ENCODE measurements around the gene MTNR1A.

The MTNR1A gene

DNA sequence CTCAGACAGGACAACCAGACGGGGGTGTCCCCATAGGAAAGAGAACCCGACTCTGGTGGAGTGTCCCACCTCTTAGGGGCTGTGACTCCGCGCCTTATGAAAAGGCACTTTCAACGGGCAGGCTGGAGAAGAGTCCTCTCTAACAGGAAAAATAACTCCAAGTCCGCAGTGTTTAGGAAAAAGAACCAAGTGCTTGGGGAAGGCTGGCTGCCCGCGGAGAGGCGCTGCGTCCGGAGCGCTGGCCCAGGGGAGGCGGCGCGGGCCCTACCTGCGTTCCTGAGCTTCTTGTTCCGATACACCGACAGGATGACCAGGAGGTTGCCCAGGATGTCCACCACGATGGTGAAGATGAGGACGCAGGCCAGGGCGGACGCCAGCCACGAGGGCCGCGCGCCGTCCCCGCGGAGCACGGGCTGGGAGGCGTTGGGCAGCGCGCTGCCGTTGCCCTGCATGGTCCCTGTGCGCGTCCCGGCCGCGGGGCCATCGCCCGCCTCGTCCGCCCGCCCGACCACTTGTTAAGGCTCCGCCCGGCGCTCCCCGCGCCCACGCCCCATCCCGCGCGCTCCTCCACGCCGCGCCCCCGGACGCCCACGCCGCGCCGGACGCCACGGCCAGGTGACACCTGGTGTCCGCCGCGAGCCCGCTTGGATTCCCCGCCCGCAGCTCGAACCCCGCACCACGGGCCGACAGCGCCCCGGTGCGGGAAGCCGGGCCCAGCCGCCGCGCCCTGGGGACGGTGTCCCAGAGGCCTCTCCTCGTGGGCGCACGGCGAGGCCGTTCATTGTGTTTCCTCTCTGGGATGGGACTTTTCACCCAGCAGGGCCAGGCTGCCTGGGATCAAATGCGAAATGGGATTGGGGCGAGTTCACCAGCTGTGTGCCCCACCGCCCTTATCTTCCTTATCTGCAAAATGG, at the start of gene MTNR1A:
MTNR1A (minus strand) TSS at position 654 of the 914 bp plus-strand sequence; CDS start at position 452, 202 bp downstream.
- Mint-ChIP-seq H3K4me1 (no peaks in the 10 kb centered on the region), H3K36me3 (ENCODE audit: insufficient read depth) (no peaks in the 10 kb centered on the region), H3K9me3 (no peaks in the 10 kb centered on the region), H3K27ac (ENCODE audit: low read depth) (no peak within 1 kb of the TSS), H3K27me3 (peaks cover 10% of the 10 kb centered on the region), H3K4me3 (no peak within 1 kb of the TSS)
- ATAC-seq (replicated peaks; ENCODE audit: extremely low read depth, poor library complexity, severe bottlenecking) (no peak), DNase-seq (ENCODE audit: low spot score in 2 of 2) (no peak)

DNA sequence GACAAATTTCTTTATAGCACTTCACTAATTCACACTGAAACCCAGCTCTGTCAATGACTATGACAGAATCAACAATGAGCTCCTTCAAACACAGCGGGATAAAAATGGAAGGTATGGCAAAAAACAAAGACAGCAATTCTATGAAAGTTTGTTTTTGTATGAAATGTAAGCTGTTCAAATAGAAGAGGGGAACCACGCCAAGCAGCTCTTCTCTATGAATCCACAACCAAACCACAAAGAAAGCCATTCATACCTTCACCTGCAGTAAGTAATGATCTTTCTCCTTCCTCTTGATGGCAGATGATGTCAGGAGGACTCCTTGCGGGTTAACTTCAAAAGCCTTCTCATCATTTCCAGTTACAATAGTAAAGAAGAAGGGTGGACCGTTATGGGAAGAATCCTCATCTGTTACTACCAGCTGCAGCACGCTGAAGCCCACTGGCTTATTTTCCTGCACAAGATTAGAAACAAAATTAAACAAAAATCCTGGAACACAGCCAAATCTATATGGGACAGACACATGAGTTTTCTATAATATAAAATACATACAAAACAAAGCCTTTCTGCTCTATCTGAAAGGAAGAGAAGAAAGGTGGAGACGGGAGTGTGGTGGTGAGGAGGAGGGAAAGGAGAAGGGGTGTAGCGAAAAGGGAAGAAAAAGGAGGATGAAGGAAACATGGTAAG, 48.9 kb upstream of the MTNR1A start:
- H3K27me3 Mint-ChIP-seq, result no peaks in the 10 kb centered on the region
- peaks cover 2% of the 10 kb centered on the region for H3K36me3 Mint-ChIP-seq (ENCODE audit: insufficient read depth)
- no peak overlapping the region for H3K27ac Mint-ChIP-seq (ENCODE audit: low read depth)
- H3K4me3 Mint-ChIP-seq, result no peak overlapping the region
- H3K9me3 Mint-ChIP-seq, result peaks cover 11% of the 10 kb centered on the region
- ATAC-seq (replicated peaks; ENCODE audit: extremely low read depth, poor library complexity, severe bottlenecking) (no peak), DNase-seq (ENCODE audit: low spot score in 2 of 2) (no peak)
- no peaks in the 10 kb centered on the region for H3K4me1 Mint-ChIP-seq

DNA sequence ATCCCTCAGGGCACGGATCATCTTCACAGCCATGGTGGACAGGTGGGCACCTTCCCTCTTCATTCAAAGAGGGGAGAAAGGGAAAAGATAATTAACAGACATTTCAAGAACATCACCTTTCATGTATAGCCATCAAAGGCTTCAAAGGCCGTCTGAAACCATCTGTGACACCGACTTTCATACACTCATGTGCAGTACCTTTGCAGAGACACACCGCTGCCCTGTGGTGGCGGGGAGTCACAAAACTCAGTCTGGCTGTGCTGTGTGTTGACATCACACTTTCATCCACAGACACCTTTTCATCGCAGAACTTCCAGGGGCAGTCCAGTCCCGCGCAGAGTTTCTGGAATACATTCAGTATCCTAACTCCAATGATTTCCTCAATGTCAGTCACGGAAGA, 47.6 kb upstream of the MTNR1A start:
- Mint-ChIP-seq H3K4me1 (no peaks in the 10 kb centered on the region), H3K27ac (ENCODE audit: low read depth) (no peak overlapping the region), H3K27me3 (no peaks in the 10 kb centered on the region), H3K4me3 (no peak overlapping the region), H3K36me3 (ENCODE audit: insufficient read depth) (peaks cover 2% of the 10 kb centered on the region), H3K9me3 (peaks cover 6% of the 10 kb centered on the region)
- DNase-seq (ENCODE audit: low spot score in 2 of 2) (no peak), ATAC-seq (replicated peaks; ENCODE audit: extremely low read depth, poor library complexity, severe bottlenecking) (no peak)

DNA sequence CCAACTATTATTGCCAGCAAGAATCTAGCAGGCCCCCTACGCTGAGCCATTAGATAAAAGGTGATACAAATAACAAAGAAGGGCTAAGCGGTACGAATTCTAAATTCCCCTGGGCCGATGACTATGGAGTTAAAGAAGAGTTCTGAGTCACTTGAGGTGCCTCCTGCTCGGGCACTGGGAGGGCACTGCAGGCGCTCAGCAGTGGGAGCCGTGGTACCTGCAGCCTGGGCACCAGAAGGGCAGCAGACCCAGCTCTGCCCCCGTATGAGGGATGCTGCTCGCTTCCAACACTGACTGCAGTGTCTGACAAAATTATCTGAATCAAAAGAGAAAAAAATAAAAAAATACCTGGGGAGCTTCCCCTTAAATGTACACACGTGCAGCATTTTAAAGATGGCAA, 44.1 kb upstream of the MTNR1A start:
- Mint-ChIP-seq H3K9me3 (peaks cover 2% of the 10 kb centered on the region), H3K4me3 (no peak overlapping the region), H3K27me3 (no peaks in the 10 kb centered on the region), H3K36me3 (ENCODE audit: insufficient read depth) (no peaks in the 10 kb centered on the region), H3K4me1 (no peaks in the 10 kb centered on the region), H3K27ac (ENCODE audit: low read depth) (no peak overlapping the region)
- ATAC-seq (replicated peaks; ENCODE audit: extremely low read depth, poor library complexity, severe bottlenecking) (no peak), DNase-seq (ENCODE audit: low spot score in 2 of 2) (no peak)

DNA sequence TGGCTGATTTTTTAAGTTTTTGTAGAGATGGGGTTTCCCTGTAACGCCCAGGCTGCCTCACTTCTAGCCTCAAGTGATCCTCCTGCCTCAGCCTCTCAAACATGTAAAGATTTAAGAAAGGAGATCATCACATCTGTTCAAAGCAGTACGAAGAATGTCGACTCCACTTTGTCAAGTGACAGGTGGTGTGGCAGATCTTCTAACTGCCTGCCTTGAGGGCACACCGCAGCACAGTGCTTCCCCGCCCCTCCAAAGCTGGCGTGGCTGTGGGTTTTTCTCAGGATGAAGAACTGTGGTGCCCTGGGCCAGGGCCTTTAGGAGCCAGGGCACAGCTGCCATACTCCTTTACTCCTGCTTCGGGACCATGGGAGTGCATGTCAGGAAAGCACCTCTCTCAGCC, 43.3 kb upstream of the MTNR1A start:
- Mint-ChIP-seq H3K36me3 (ENCODE audit: insufficient read depth) (no peaks in the 10 kb centered on the region), H3K4me1 (no peaks in the 10 kb centered on the region), H3K4me3 (no peak overlapping the region), H3K27ac (ENCODE audit: low read depth) (no peak overlapping the region), H3K9me3 (no peaks in the 10 kb centered on the region), H3K27me3 (no peaks in the 10 kb centered on the region)
- DNase-seq (ENCODE audit: low spot score in 2 of 2) (no peak), ATAC-seq (replicated peaks; ENCODE audit: extremely low read depth, poor library complexity, severe bottlenecking) (no peak)

DNA sequence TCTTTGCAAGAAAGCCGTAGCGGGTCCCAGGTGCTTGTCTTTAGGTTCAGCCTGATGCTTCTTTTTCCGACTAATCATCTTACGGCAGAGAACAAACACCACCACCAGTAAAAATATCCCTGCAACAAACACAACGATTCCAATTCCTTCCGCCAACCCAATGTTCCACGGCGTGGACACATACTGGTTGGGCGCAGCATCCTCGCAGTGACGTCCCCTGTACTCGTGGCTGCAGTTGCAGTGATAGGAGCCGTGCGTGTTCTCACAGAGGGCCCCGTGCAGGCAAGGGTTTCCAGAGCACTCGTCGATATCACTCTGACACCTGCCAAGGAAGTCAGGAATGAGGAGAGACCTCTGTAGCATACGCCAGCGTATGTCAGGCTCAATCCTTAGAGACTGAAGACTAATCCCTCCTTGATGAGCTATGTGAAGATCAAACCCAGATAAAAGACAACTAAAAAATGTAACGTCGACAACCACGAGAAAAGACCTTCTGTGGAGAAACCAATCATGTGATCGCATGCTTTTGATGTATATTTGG, 41.6 kb upstream of the MTNR1A start:
- H3K27ac Mint-ChIP-seq (ENCODE audit: low read depth), result no peak overlapping the region
- H3K4me3 Mint-ChIP-seq, result no peak overlapping the region
- H3K9me3 Mint-ChIP-seq, result no peaks in the 10 kb centered on the region
- no peaks in the 10 kb centered on the region for H3K36me3 Mint-ChIP-seq (ENCODE audit: insufficient read depth)
- ATAC-seq (replicated peaks; ENCODE audit: extremely low read depth, poor library complexity, severe bottlenecking) (no peak), DNase-seq (ENCODE audit: low spot score in 2 of 2) (no peak)
- no peaks in the 10 kb centered on the region for H3K4me1 Mint-ChIP-seq
- no peaks in the 10 kb centered on the region for H3K27me3 Mint-ChIP-seq

DNA sequence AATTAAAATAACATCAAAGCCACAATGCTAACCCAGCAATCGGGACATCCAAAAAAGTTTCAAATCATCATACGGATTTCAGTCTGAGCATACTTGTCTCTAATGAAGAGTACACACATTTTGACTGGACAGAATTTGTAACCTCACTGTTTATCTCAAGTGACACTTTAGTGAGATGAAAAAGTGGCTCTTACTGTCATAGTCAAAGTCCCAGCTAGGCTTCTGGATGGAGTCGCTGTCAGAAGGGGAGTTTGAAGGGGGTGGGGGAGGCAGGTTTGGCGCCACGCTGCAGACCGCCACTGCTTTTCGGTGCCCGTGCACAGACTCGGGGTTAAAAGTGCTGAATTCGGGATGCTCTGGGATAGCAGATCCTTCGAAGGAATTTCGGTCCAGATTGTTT, 41.0 kb upstream of the MTNR1A start:
- no peak overlapping the region for H3K27ac Mint-ChIP-seq (ENCODE audit: low read depth)
- no peaks in the 10 kb centered on the region for H3K36me3 Mint-ChIP-seq (ENCODE audit: insufficient read depth)
- H3K9me3 Mint-ChIP-seq, result no peaks in the 10 kb centered on the region
- no peak for DNase-seq (ENCODE audit: low spot score in 2 of 2)
- H3K4me3 Mint-ChIP-seq, result no peak overlapping the region
- no peak for ATAC-seq (replicated peaks; ENCODE audit: extremely low read depth, poor library complexity, severe bottlenecking)
- H3K27me3 Mint-ChIP-seq, result no peaks in the 10 kb centered on the region
- no peaks in the 10 kb centered on the region for H3K4me1 Mint-ChIP-seq

DNA sequence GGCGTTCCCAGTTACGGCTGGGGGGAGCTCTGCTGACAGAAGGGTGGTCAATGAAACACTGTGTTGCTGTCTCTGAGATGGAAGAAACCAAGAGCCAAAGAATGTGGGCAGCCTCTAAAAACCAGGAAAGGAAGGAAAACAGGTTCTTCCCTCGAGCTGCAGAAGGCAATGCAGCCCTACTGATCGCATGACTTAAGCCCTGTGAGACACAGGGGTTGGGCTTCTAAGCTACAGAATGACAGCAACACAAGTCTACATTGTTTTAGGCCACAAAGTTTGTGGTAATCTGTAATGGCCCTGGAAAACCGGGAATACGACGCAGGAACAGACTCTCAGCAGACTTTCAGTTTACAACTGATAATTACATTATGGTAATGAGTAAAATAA, 38.2 kb upstream of the MTNR1A start:
- H3K9me3 Mint-ChIP-seq, result no peaks in the 10 kb centered on the region
- no peaks in the 10 kb centered on the region for H3K27me3 Mint-ChIP-seq
- ATAC-seq (replicated peaks; ENCODE audit: extremely low read depth, poor library complexity, severe bottlenecking) (no peak), DNase-seq (ENCODE audit: low spot score in 2 of 2) (no peak)
- no peak overlapping the region for H3K4me3 Mint-ChIP-seq
- no peaks in the 10 kb centered on the region for H3K4me1 Mint-ChIP-seq
- no peaks in the 10 kb centered on the region for H3K36me3 Mint-ChIP-seq (ENCODE audit: insufficient read depth)
- H3K27ac Mint-ChIP-seq (ENCODE audit: low read depth), result no peak overlapping the region

DNA sequence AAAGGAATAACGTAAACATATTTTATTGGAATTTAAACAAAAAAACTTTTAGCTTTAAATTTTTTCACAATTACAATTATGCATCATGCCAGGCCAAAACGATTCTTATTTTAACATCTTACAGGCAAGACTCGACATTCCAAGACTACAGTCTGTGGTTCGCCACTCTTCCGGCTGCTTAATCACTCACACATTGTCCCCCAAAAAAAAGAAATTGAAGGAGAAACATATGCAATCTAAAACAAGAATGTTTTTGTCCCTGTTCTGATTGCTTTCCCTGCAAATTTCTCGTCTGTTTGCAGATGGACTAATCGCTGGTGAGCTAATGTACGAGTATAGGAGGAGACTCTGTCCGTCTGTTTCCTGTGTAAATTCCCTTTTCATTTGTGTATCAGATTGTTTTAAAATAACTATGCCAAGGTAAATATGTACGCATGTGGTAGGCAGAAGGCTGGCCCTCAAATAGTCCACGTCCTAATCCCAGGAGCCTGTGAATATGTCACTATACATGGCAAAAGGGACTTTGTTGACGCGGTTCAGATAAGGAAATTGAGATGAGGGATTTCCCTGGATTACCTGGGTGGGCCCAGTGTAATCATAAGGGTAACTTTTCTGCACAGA, 37.7 kb upstream of the MTNR1A start:
- no peak for ATAC-seq (replicated peaks; ENCODE audit: extremely low read depth, poor library complexity, severe bottlenecking)

DNA sequence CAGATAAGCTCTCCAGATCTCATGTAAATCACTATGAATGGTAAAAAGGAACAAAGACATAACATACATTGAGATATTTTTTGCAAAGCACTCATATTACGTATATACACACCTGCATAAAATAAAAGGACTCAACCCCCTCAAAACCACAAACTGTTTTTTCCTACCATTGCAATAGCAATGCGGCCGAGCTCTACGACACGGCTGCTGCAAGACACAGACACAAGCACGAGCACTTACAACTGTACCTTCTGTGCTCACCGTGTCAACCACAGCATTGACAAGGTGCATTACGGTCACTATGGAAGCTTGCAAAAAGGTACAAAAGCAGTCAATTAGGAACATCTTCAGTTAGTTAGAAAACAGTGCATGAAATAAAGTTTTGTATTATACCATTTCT, 37.1 kb upstream of the MTNR1A start:
- no peaks in the 10 kb centered on the region for H3K36me3 Mint-ChIP-seq (ENCODE audit: insufficient read depth)
- H3K4me1 Mint-ChIP-seq, result no peaks in the 10 kb centered on the region
- ATAC-seq (replicated peaks; ENCODE audit: extremely low read depth, poor library complexity, severe bottlenecking), result no peak
- no peak overlapping the region for H3K27ac Mint-ChIP-seq (ENCODE audit: low read depth)
- no peaks in the 10 kb centered on the region for H3K9me3 Mint-ChIP-seq
- no peaks in the 10 kb centered on the region for H3K27me3 Mint-ChIP-seq
- no peak for DNase-seq (ENCODE audit: low spot score in 2 of 2)
- no peak overlapping the region for H3K4me3 Mint-ChIP-seq

More for the DNA sequence above, 37.7 kb upstream of the MTNR1A start:
- no peak overlapping the region for H3K4me3 Mint-ChIP-seq
- H3K36me3 Mint-ChIP-seq (ENCODE audit: insufficient read depth), result no peaks in the 10 kb centered on the region
- no peaks in the 10 kb centered on the region for H3K9me3 Mint-ChIP-seq
- no peaks in the 10 kb centered on the region for H3K27me3 Mint-ChIP-seq
- H3K4me1 Mint-ChIP-seq, result no peaks in the 10 kb centered on the region
- no peak for DNase-seq (ENCODE audit: low spot score in 2 of 2)
- H3K27ac Mint-ChIP-seq (ENCODE audit: low read depth), result no peak overlapping the region

DNA sequence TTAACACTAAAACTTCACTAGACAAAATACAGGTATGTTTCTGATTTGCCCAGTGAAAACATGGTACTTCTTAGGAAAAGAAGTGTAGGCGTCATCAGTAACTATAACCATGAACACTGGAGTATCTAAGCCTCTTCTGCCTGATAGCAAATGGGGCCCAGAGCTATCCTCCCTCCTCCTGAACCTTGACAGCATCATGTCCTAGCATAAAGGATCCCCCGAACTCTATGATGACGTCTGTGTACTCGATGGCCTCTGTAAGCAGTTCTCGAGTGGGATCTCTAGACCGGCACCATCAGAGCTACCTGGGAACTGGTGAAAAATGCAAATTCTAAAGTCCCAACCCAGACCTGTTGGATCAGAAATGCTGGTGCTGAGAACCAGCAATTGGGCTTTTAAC, 36.3 kb upstream of the MTNR1A start:
- Mint-ChIP-seq H3K9me3 (no peaks in the 10 kb centered on the region), H3K27ac (ENCODE audit: low read depth) (no peak overlapping the region), H3K36me3 (ENCODE audit: insufficient read depth) (no peaks in the 10 kb centered on the region), H3K4me1 (no peaks in the 10 kb centered on the region), H3K4me3 (no peak overlapping the region), H3K27me3 (no peaks in the 10 kb centered on the region)
- ATAC-seq (replicated peaks; ENCODE audit: extremely low read depth, poor library complexity, severe bottlenecking), result no peak
- no peak for DNase-seq (ENCODE audit: low spot score in 2 of 2)

DNA sequence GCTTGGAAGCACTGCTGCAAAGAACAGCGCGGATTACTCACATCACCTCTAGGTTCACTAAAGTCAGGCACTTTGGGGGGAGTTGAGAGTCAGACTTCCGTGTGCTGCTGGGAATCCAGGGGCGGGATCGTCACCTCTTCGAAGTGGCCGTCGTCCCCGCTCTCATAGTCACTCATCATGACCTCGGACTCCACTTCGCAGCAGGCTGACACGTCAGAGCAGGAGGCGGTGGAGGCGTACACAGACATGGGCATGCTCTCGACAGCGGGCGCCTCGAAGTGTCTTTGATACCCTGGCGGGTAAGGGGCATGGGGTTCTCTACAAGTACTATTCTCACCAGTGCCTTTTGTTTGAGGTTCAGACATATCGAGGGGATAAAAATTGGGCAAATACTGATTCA, 33.1 kb upstream of the MTNR1A start:
- Mint-ChIP-seq H3K36me3 (ENCODE audit: insufficient read depth) (no peaks in the 10 kb centered on the region), H3K4me1 (no peaks in the 10 kb centered on the region), H3K4me3 (no peak overlapping the region), H3K27me3 (no peaks in the 10 kb centered on the region), H3K27ac (ENCODE audit: low read depth) (no peak overlapping the region), H3K9me3 (no peaks in the 10 kb centered on the region)
- ATAC-seq (replicated peaks; ENCODE audit: extremely low read depth, poor library complexity, severe bottlenecking) (no peak), DNase-seq (ENCODE audit: low spot score in 2 of 2) (no peak)

All from central memory CD8-positive, alpha-beta T cell (primary cell).